Measurements from ENCODE around the gene TGFBR2.
A peak's percentile ranks its signal among the peaks of the same experiment; 100 is the strongest.

TGFBR2 gene

GRCh38 chr3:30642849-30643361 lies 36.5 kb downstream of the TGFBR2 start:
- Histone ChIP-seq H3K36me3 (peaks cover 33% of the 10 kb centered on the region), H3K4me3 (peak overlapping the region; percentile 53), H3K27me3 (no peaks in the 10 kb centered on the region), H4K20me1 (peaks cover 42% of the 10 kb centered on the region), H3K9me3 (no peaks in the 10 kb centered on the region), H3K4me1 (peaks cover 96% of the 10 kb centered on the region), H3K9ac (peak overlapping the region; percentile 81), H3K27ac (peak overlapping the region; percentile 95), H3K4me2 (peak overlapping the region; percentile 92)
- TF ChIP-seq Cebpa-rat (IDR thresholded peaks at IDR 0.05), result no peak

GRCh38 chr3:30643763-30644462 lies 37.5 kb downstream of the TGFBR2 start:
- peak overlapping the region; percentile 95 for H3K27ac ChIP-seq
- peak overlapping the region; percentile 53 for H3K4me3 ChIP-seq
- no peak for TF ChIP-seq Cebpa-rat (IDR thresholded peaks at IDR 0.05)
- peaks cover 43% of the 10 kb centered on the region for H3K36me3 ChIP-seq
- peak overlapping the region; percentile 92 for H3K4me2 ChIP-seq
- H4K20me1 ChIP-seq, result peaks cover 37% of the 10 kb centered on the region; the same call in 1 of the 2 replicates
- H3K9ac ChIP-seq, result peak overlapping the region; percentile 81
- peaks cover 96% of the 10 kb centered on the region for H3K4me1 ChIP-seq
- H3K9me3 ChIP-seq, result no peaks in the 10 kb centered on the region
- H3K27me3 ChIP-seq, result no peaks in the 10 kb centered on the region

GRCh38 chr3:30644615-30645014 lies 38.2 kb downstream of the TGFBR2 start:
- peak overlapping the region; percentile 53 for H3K4me3 ChIP-seq
- peaks cover 46% of the 10 kb centered on the region for H3K36me3 ChIP-seq
- peak overlapping the region; percentile 81 for H3K9ac ChIP-seq
- peak overlapping the region; percentile 95 for H3K27ac ChIP-seq
- H3K9me3 ChIP-seq, result no peaks in the 10 kb centered on the region
- H4K20me1 ChIP-seq, result peaks cover 34% of the 10 kb centered on the region; the same call in 1 of the 2 replicates
- H3K4me1 ChIP-seq, result peaks cover 96% of the 10 kb centered on the region
- H3K4me2 ChIP-seq, result peak overlapping the region; percentile 92
- no peaks in the 10 kb centered on the region for H3K27me3 ChIP-seq
- TF ChIP-seq Cebpa-rat (IDR thresholded peaks at IDR 0.05), result peak; percentile 35; the same call in 1 of the 2 replicates

- Histone ChIP-seq H3K9ac (0 out of 2 replicates have a peak overlapping the region, but pooled peaks have one; percentile 81), H3K9me3 (no peaks in the 10 kb centered on the region), H3K27ac (peak overlapping the region; percentile 95), H4K20me1 (peaks cover 32% of the 10 kb centered on the region; the same call in 1 of the 2 replicates), H3K4me3 (peak overlapping the region; percentile 53), H3K36me3 (peaks cover 49% of the 10 kb centered on the region), H3K4me1 (peaks cover 96% of the 10 kb centered on the region), H3K27me3 (no peaks in the 10 kb centered on the region), H3K4me2 (peak overlapping the region; percentile 92)
- no peak for TF ChIP-seq Cebpa-rat (IDR thresholded peaks at IDR 0.05)
These were observed 38.7 kb downstream of the TGFBR2 start for GRCh38 chr3:30645077-30645476.

- Histone ChIP-seq H3K27ac (peak overlapping the region; percentile 95), H3K36me3 (peaks cover 62% of the 10 kb centered on the region), H4K20me1 (peaks cover 20% of the 10 kb centered on the region; the same call in 1 of the 2 replicates), H3K4me3 (peak overlapping the region; percentile 5; the same call in 1 of the 2 replicates), H3K27me3 (no peaks in the 10 kb centered on the region), H3K4me2 (peak overlapping the region; percentile 92), H3K9me3 (no peaks in the 10 kb centered on the region), H3K4me1 (peaks cover 96% of the 10 kb centered on the region), H3K9ac (peak overlapping the region; percentile 47; the same call in 1 of the 2 replicates)
- no peak for TF ChIP-seq Cebpa-rat (IDR thresholded peaks at IDR 0.05)
These were observed 39.9 kb downstream of the TGFBR2 start for GRCh38 chr3:30646181-30646876.

- Histone ChIP-seq H4K20me1 (peaks cover 11% of the 10 kb centered on the region; the same call in 1 of the 2 replicates), H3K27me3 (no peaks in the 10 kb centered on the region), H3K9ac (peak overlapping the region; percentile 47; the same call in 1 of the 2 replicates), H3K36me3 (peaks cover 70% of the 10 kb centered on the region), H3K4me3 (0 out of 2 replicates have a peak overlapping the region, but pooled peaks have one; percentile 5), H3K27ac (peak overlapping the region; percentile 95), H3K9me3 (no peaks in the 10 kb centered on the region), H3K4me1 (peaks cover 96% of the 10 kb centered on the region), H3K4me2 (peak overlapping the region; percentile 92)
- TF ChIP-seq Cebpa-rat (IDR thresholded peaks at IDR 0.05), result no peak
These were observed 40.8 kb downstream of the TGFBR2 start for GRCh38 chr3:30646961-30647752.

- Histone ChIP-seq H3K4me1 (peaks cover 100% of the 10 kb centered on the region), H3K36me3 (peaks cover 87% of the 10 kb centered on the region), H4K20me1 (peaks cover 10% of the 10 kb centered on the region; the same call in 1 of the 2 replicates), H3K4me2 (peak overlapping the region; percentile 92), H3K9me3 (no peaks in the 10 kb centered on the region), H3K27me3 (no peaks in the 10 kb centered on the region), H3K4me3 (no peak overlapping the region), H3K9ac (peak overlapping the region; percentile 30; the same call in 1 of the 2 replicates), H3K27ac (peak overlapping the region; percentile 95)
- TF ChIP-seq Cebpa-rat (IDR thresholded peaks at IDR 0.05), result no peak
These were observed 42.4 kb downstream of the TGFBR2 start for GRCh38 chr3:30648670-30649357.

GRCh38 chr3:30649572-30650318 lies 43.3 kb downstream of the TGFBR2 start:
- Histone ChIP-seq H3K9ac (no peak overlapping the region), H4K20me1 (peaks cover 20% of the 10 kb centered on the region; the same call in 1 of the 2 replicates), H3K36me3 (peaks cover 95% of the 10 kb centered on the region), H3K9me3 (no peaks in the 10 kb centered on the region), H3K4me1 (peaks cover 100% of the 10 kb centered on the region), H3K4me3 (no peak overlapping the region), H3K27ac (peak overlapping the region; percentile 44), H3K4me2 (peak overlapping the region; percentile 92), H3K27me3 (no peaks in the 10 kb centered on the region)
- TF ChIP-seq Cebpa-rat (IDR thresholded peaks at IDR 0.05), result no peak
